Adipocyte (in vitro differentiated cells): Measurements from ENCODE around the gene FSCN2.
A peak's percentile ranks its signal among the peaks of the same experiment; 100 is the strongest.

Experiments
- DNase-seq: peaks from one replicate; pipeline ENCODE4 v3.0.0-alpha.2; 2015; ENCODE audit warnings: low read depth
- H3K27me3 ChIP-seq: replicated peaks from 2 replicates; pipeline ENCODE4 v1.7.0; 2013; ENCODE audit warnings: mild to moderate bottlenecking, low read length, moderate library complexity; ENCODE audit not compliant: control insufficient read depth, insufficient read depth
- H3K36me3 ChIP-seq: 2 replicates; pipeline ENCODE4 v1.7.0; 2013; ENCODE audit warnings: low read length, mild to moderate bottlenecking, moderate library complexity; ENCODE audit not compliant: control insufficient read depth, insufficient read depth, severe bottlenecking
- H3K4me1 ChIP-seq: 2 replicates; pipeline ENCODE4 v1.7.0; 2013; ENCODE audit warnings: mild to moderate bottlenecking, low read length, moderate library complexity; ENCODE audit not compliant: control insufficient read depth, insufficient read depth
- H3K4me3 ChIP-seq: 2 replicates; pipeline ENCODE4 v1.7.0; 2013; ENCODE audit warnings: mild to moderate bottlenecking, low read length, moderate library complexity
- H3K9ac ChIP-seq: 2 replicates; pipeline ENCODE4 v1.7.0; 2013; ENCODE audit warnings: mild to moderate bottlenecking, low read length, moderate library complexity
- H3K9me3 ChIP-seq: 2 replicates; pipeline ENCODE4 v1.7.0; 2013; ENCODE audit warnings: mild to moderate bottlenecking, low read length, moderate library complexity; ENCODE audit not compliant: control insufficient read depth

Gene FSCN2

GRCh38 chr17:81572563-81573168 is 44.5 kb downstream of the FSCN2 start:
- peaks cover 32% of the 10 kb centered on the region for H3K4me1 ChIP-seq
- H3K9me3 ChIP-seq, result no peaks in the 10 kb centered on the region
- H3K9ac ChIP-seq, result no peak overlapping the region
- H3K4me3 ChIP-seq, result no peak overlapping the region
- H3K36me3 ChIP-seq, result peaks cover 71% of the 10 kb centered on the region
- no peaks in the 10 kb centered on the region for H3K27me3 ChIP-seq
- DNase-seq, result no peak

GRCh38 chr17:81573794-81574642 is 45.8 kb downstream of the FSCN2 start:
- Histone ChIP-seq H3K27me3 (no peaks in the 10 kb centered on the region), H3K9ac (no peak overlapping the region), H3K4me1 (peaks cover 33% of the 10 kb centered on the region), H3K4me3 (no peak overlapping the region), H3K9me3 (no peaks in the 10 kb centered on the region), H3K36me3 (peaks cover 70% of the 10 kb centered on the region)
- no peak for DNase-seq

GRCh38 chr17:81574643-81574956 is 46.4 kb downstream of the FSCN2 start:
- no peak overlapping the region for H3K9ac ChIP-seq
- no peaks in the 10 kb centered on the region for H3K27me3 ChIP-seq
- no peak for DNase-seq
- H3K4me3 ChIP-seq, result no peak overlapping the region
- H3K36me3 ChIP-seq, result peaks cover 69% of the 10 kb centered on the region
- peaks cover 35% of the 10 kb centered on the region for H3K4me1 ChIP-seq
- no peaks in the 10 kb centered on the region for H3K9me3 ChIP-seq

GRCh38 chr17:81575836-81576235 is 47.7 kb downstream of the FSCN2 start:
- no peak overlapping the region for H3K4me3 ChIP-seq
- DNase-seq, result no peak
- H3K4me1 ChIP-seq, result peaks cover 41% of the 10 kb centered on the region
- H3K36me3 ChIP-seq, result peaks cover 64% of the 10 kb centered on the region
- H3K27me3 ChIP-seq, result no peaks in the 10 kb centered on the region
- H3K9ac ChIP-seq, result peak overlapping the region; percentile 76
- no peaks in the 10 kb centered on the region for H3K9me3 ChIP-seq

- DNase-seq, result peak; percentile 85
- H3K4me3 ChIP-seq, result peak overlapping the region; percentile 61
- H3K36me3 ChIP-seq, result peaks cover 60% of the 10 kb centered on the region
- peak overlapping the region; percentile 76 for H3K9ac ChIP-seq
- no peaks in the 10 kb centered on the region for H3K9me3 ChIP-seq
- H3K4me1 ChIP-seq, result peaks cover 47% of the 10 kb centered on the region
- no peaks in the 10 kb centered on the region for H3K27me3 ChIP-seq
Observed at GRCh38 chr17:81576621-81577277, 48.6 kb downstream of the FSCN2 start.

GRCh38 chr17:81577278-81578000 is 49.3 kb downstream of the FSCN2 start:
- H3K36me3 ChIP-seq, result peaks cover 64% of the 10 kb centered on the region
- no peaks in the 10 kb centered on the region for H3K9me3 ChIP-seq
- peaks cover 54% of the 10 kb centered on the region for H3K4me1 ChIP-seq
- H3K9ac ChIP-seq, result peak overlapping the region; percentile 76
- DNase-seq, result peak; percentile 22
- peak overlapping the region; percentile 61 for H3K4me3 ChIP-seq
- H3K27me3 ChIP-seq, result no peaks in the 10 kb centered on the region

- peaks cover 64% of the 10 kb centered on the region for H3K36me3 ChIP-seq
Observed at GRCh38 chr17:81578038-81578441, 49.9 kb downstream of the FSCN2 start.

GRCh38 chr17:81578561-81579225 is 50.5 kb downstream of the FSCN2 start:
- H3K4me1 ChIP-seq, result peaks cover 61% of the 10 kb centered on the region
- no peaks in the 10 kb centered on the region for H3K27me3 ChIP-seq
- no peak for DNase-seq
- no peaks in the 10 kb centered on the region for H3K9me3 ChIP-seq
- H3K9ac ChIP-seq, result no peak overlapping the region
- no peak overlapping the region for H3K4me3 ChIP-seq
- H3K36me3 ChIP-seq, result peaks cover 64% of the 10 kb centered on the region

More at GRCh38 chr17:81578038-81578441, 49.9 kb downstream of the FSCN2 start:
- Histone ChIP-seq H3K9ac (no peak overlapping the region), H3K4me3 (no peak overlapping the region), H3K4me1 (peaks cover 56% of the 10 kb centered on the region), H3K9me3 (no peaks in the 10 kb centered on the region), H3K27me3 (no peaks in the 10 kb centered on the region)
- peak; percentile 25 for DNase-seq

- no peak overlapping the region for H3K9ac ChIP-seq
- H3K27me3 ChIP-seq, result no peaks in the 10 kb centered on the region
- DNase-seq, result no peak
- H3K36me3 ChIP-seq, result peaks cover 64% of the 10 kb centered on the region
- H3K9me3 ChIP-seq, result no peaks in the 10 kb centered on the region
- H3K4me3 ChIP-seq, result no peak overlapping the region
- peaks cover 63% of the 10 kb centered on the region for H3K4me1 ChIP-seq
Observed at GRCh38 chr17:81579298-81579697, 51.1 kb downstream of the FSCN2 start.

- no peaks in the 10 kb centered on the region for H3K27me3 ChIP-seq
- peak; percentile 52 for DNase-seq
- no peak overlapping the region for H3K9ac ChIP-seq
- peaks cover 64% of the 10 kb centered on the region for H3K36me3 ChIP-seq
- H3K4me3 ChIP-seq, result no peak overlapping the region
- no peaks in the 10 kb centered on the region for H3K9me3 ChIP-seq
- peaks cover 63% of the 10 kb centered on the region for H3K4me1 ChIP-seq
Observed at GRCh38 chr17:81579821-81580321, 51.7 kb downstream of the FSCN2 start.
